ENCODE results near the gene RBMS2. TPM values are rescaled to one million over a fixed set of nuclear protein-coding genes. Genes with fewer than 3 reads are reported as not detected.

Gene RBMS2
- total and polyA plus RNA-seq, 9 of the 15 experiments (the other 6 are each of a cell fraction or from before 2014, with no cell fraction given): 0.08 to 10.5 (median 0.31) TPM

- TF ChIP-seq MLLT1 (IDR thresholded peaks at IDR 0.05) (peak; percentile 36 to 78; a peak in 3 of 4 replicates), BHLHE40 (IDR thresholded peaks at IDR 0.05; ENCODE audit: low read length) (no peak), TFAM (CRISPR knock-in tag; conservative IDR thresholded peaks at IDR 0.05) (no peak), ARID4B (CRISPR knock-in tag; IDR thresholded peaks at IDR 0.05) (peak; percentile 30; the same call in 1 of the 2 replicates), ESRRB (CRISPR knock-in tag; IDR thresholded peaks at IDR 0.05; ENCODE audit: borderline replicate concordance) (no peak), ATF6 (CRISPR knock-in tag; IDR thresholded peaks at IDR 0.05) (no peak), ZNF253 (CRISPR knock-in tag; conservative IDR thresholded peaks at IDR 0.05) (no peak), CTBP1 (IDR thresholded peaks at IDR 0.05; ENCODE audit: borderline replicate concordance) (peak; percentile 75; the same call in 1 of the 2 replicates), ZNF134 (CRISPR knock-in tag; conservative IDR thresholded peaks at IDR 0.05) (no peak), KLF6 (CRISPR knock-in tag; IDR thresholded peaks at IDR 0.05; ENCODE audit: borderline replicate concordance) (no peak), DIDO1 (tag; IDR thresholded peaks at IDR 0.05; ENCODE audit: low read depth) (no peak)
Measured at GRCh38 chr12:56635806-56636674, 114.4 kb downstream of the RBMS2 start (continued).

Data from K562 (cell line).